ENCODE measurements around the gene PHF3. TPM values are rescaled to one million over a fixed set of nuclear protein-coding genes. Genes with fewer than 3 reads are reported as not detected.
A peak's percentile ranks its signal among the peaks of the same experiment; 100 is the strongest.

PHF3 gene
- total and polyA plus RNA-seq, 2 donors (not counting 1 experiment from before 2014, with no cell fraction given), result 13.5 to 111 TPM

- ChIA-PET CTCF (no interaction called here), POLR2A (no interaction called here)
- Histone ChIP-seq H3K9ac (ENCODE audit: low read length) (no peak overlapping the region), H2AFZ (ENCODE audit: insufficient read depth, low read depth, low read length, poor library complexity, severe bottlenecking) (no peak overlapping the region), H3K36me3 (replicated peaks in 1 of 2; ENCODE audit: control extremely low read depth in 1 of 2, control insufficient read depth in 1 of 2, extremely low read depth in 1 of 2, insufficient read depth in 2 of 2, low read length in 1 of 2) (peaks cover 0 to 2% of the 10 kb centered on the region in 2 experiments), H3K9me3 (ENCODE audit: control extremely low read depth in 1 of 3, control insufficient read depth in 2 of 3, insufficient read depth in 1 of 3, low read length in 2 of 3) (no peaks in the 10 kb centered on the region), H4K20me1 (ENCODE audit: control insufficient read depth, insufficient read depth, low read length, poor library complexity, severe bottlenecking) (peaks cover 75% of the 10 kb centered on the region), H3K27ac (ENCODE audit: low read length in 2 of 2) (peak overlapping the region in 1 of 2 donors; percentile 44), H3K4me2 (replicated peaks; ENCODE audit: low read depth, low read length, poor library complexity, severe bottlenecking) (no peak overlapping the region), H3K4me1 (ENCODE audit: control insufficient read depth in 2 of 2, insufficient read depth in 2 of 2, low read length in 2 of 2) (peaks cover 9 to 24% of the 10 kb centered on the region in 2 donors), H3K4me3 (ENCODE audit: control extremely low read depth in 1 of 5, extremely low read depth in 1 of 5, insufficient read depth in 1 of 5, low read depth in 2 of 5, low read length in 4 of 5) (no peak overlapping the region), H3K27me3 (replicated peaks in 1 of 4; ENCODE audit: control extremely low read depth in 1 of 4, control insufficient read depth in 3 of 4, insufficient read depth in 4 of 4, low read length in 3 of 4) (no peaks in the 10 kb centered on the region), H3K79me2 (ENCODE audit: control insufficient read depth, insufficient read depth, low read length) (peaks cover 94% of the 10 kb centered on the region)
- whole genome bisulfite sequencing (ENCODE audit: insufficient coverage), result 100% methylated on average over 2 of the region's 5 CpGs
- DNase-seq (no peak), ATAC-seq (ENCODE audit: low read depth) (no peak)
- intact Hi-C loops (cut with micrococcal nuclease), result no loop called here
- H3K27ac Mint-ChIP-seq, result no peak overlapping the region
- no peaks in the 10 kb centered on the region for H3K27me3 Mint-ChIP-seq
- TF ChIP-seq EZH2 (IDR thresholded peaks at IDR 0.05; ENCODE audit: borderline replicate concordance, insufficient read depth, low read depth, low read length, poor library complexity, severe bottlenecking), result no peak
- TF ChIP-seq CTCF (IDR thresholded peaks at IDR 0.05), result no peak
- H3K9me3 Mint-ChIP-seq (ENCODE audit: insufficient read depth), result no peaks in the 10 kb centered on the region
- peaks cover 67% of the 10 kb centered on the region for H3K4me1 Mint-ChIP-seq
- H3K4me3 Mint-ChIP-seq, result no peak overlapping the region
Measured at GRCh38 chr6:63663147-63663955, 27.7 kb downstream of the PHF3 start.

GRCh38 chr6:63663956-63664281 is 28.3 kb downstream of the PHF3 start:
- Histone ChIP-seq H3K27me3 (replicated peaks in 1 of 4; ENCODE audit: control extremely low read depth in 1 of 4, control insufficient read depth in 3 of 4, insufficient read depth in 4 of 4, low read length in 3 of 4) (no peaks in the 10 kb centered on the region), H3K4me1 (ENCODE audit: control insufficient read depth in 2 of 2, insufficient read depth in 2 of 2, low read length in 2 of 2) (peaks cover 9 to 24% of the 10 kb centered on the region in 2 donors), H3K4me2 (replicated peaks; ENCODE audit: low read depth, low read length, poor library complexity, severe bottlenecking) (no peak overlapping the region), H3K4me3 (ENCODE audit: control extremely low read depth in 1 of 5, extremely low read depth in 1 of 5, insufficient read depth in 1 of 5, low read depth in 2 of 5, low read length in 4 of 5) (no peak overlapping the region), H3K9ac (ENCODE audit: low read length) (no peak overlapping the region), H3K9me3 (ENCODE audit: control extremely low read depth in 1 of 3, control insufficient read depth in 2 of 3, insufficient read depth in 1 of 3, low read length in 2 of 3) (no peaks in the 10 kb centered on the region), H3K27ac (ENCODE audit: low read length in 2 of 2) (no peak overlapping the region), H3K36me3 (replicated peaks in 1 of 2; ENCODE audit: control extremely low read depth in 1 of 2, control insufficient read depth in 1 of 2, extremely low read depth in 1 of 2, insufficient read depth in 2 of 2, low read length in 1 of 2) (peaks cover 0 to 2% of the 10 kb centered on the region in 2 experiments), H3K79me2 (ENCODE audit: control insufficient read depth, insufficient read depth, low read length) (peaks cover 94% of the 10 kb centered on the region), H2AFZ (ENCODE audit: insufficient read depth, low read depth, low read length, poor library complexity, severe bottlenecking) (no peak overlapping the region), H4K20me1 (ENCODE audit: control insufficient read depth, insufficient read depth, low read length, poor library complexity, severe bottlenecking) (peaks cover 75% of the 10 kb centered on the region)
- DNase-seq, result no peak
- ATAC-seq (ENCODE audit: low read depth), result no peak
- Mint-ChIP-seq H3K27ac (no peak overlapping the region), H3K27me3 (no peaks in the 10 kb centered on the region), H3K9me3 (ENCODE audit: insufficient read depth) (no peaks in the 10 kb centered on the region), H3K4me3 (no peak overlapping the region), H3K4me1 (peaks cover 62% of the 10 kb centered on the region)
- ChIA-PET CTCF (no interaction called here), POLR2A (no interaction called here)
- intact Hi-C loops (cut with micrococcal nuclease), result no loop called here
- no peak for TF ChIP-seq CTCF (IDR thresholded peaks at IDR 0.05)
- no peak for TF ChIP-seq EZH2 (IDR thresholded peaks at IDR 0.05; ENCODE audit: borderline replicate concordance, insufficient read depth, low read depth, low read length, poor library complexity, severe bottlenecking)
